Astrocyte of the cerebellum (primary cell): ENCODE data around the gene PPP2R5B.

ENCODE experiments used
- DNase-seq: peaks from one replicate; pipeline ENCODE4 v3.0.0-alpha.2; 2011; ENCODE audit warnings: low read depth
- H3K4me3 ChIP-seq: 2 replicates; pipeline ENCODE4 v1.5.1; 2011; ENCODE audit warnings: mild to moderate bottlenecking, low read depth, low read length, moderate library complexity
- CTCF ChIP-seq: IDR thresholded peaks from 2 replicates; pipeline ENCODE4 v1.5.1; 2012; ENCODE audit warnings: low read length, low read depth, moderate library complexity, mild to moderate bottlenecking; ENCODE audit errors: missing control alignments
- in situ Hi-C: cut with HindIII; loops from 2 replicates; pipeline ENCODE4 v1.10.0; 2017; ENCODE audit warnings: low sequenced_read_pairs

Gene PPP2R5B

GRCh38 chr11:64878223-64878493, 46.3 kb upstream of the PPP2R5B start:
- DNase-seq: no peak
- peak overlapping the region; percentile 99 for H3K4me3 ChIP-seq
- TF ChIP-seq CTCF: no peak
- in situ Hi-C loops: no loop called here

GRCh38 chr11:64878494-64879243, 45.8 kb upstream of the PPP2R5B start, which contains the start of gene EHD1:
Gene EHD1, minus strand, starts transcription at chr11:64878621. Its CDS starts 157 bp downstream, at chr11:64878464.
- DNase-seq: peak; percentile 93
- peak; percentile 55 for TF ChIP-seq CTCF
- peak within 1 kb of the TSS; percentile 99 for H3K4me3 ChIP-seq
- in situ Hi-C loops: no loop called here

GRCh38 chr11:64879244-64879900, 45.1 kb upstream of the PPP2R5B start:
- no peak for DNase-seq
- H3K4me3 ChIP-seq: peak overlapping the region; percentile 99
- no peak for TF ChIP-seq CTCF
- in situ Hi-C loops: no loop called here

GRCh38 chr11:64880240-64881001, 44.1 kb upstream of the PPP2R5B start:
- no peak for DNase-seq
- no peak overlapping the region for H3K4me3 ChIP-seq
- TF ChIP-seq CTCF: no peak
- in situ Hi-C loops: no loop called here

GRCh38 chr11:64881476-64881875, 43.0 kb upstream of the PPP2R5B start:
- H3K4me3 ChIP-seq: no peak overlapping the region
- no peak for DNase-seq
- in situ Hi-C loops: no loop called here
- TF ChIP-seq CTCF: no peak

- no peak for TF ChIP-seq CTCF
- in situ Hi-C loops: no loop called here
- DNase-seq: no peak
- no peak overlapping the region for H3K4me3 ChIP-seq
These were observed 42.2 kb upstream of the PPP2R5B start for GRCh38 chr11:64882243-64882642.
